ENCODE results near the gene GPR84.
A peak's percentile ranks its signal among the peaks of the same experiment; 100 is the strongest.

GPR84 gene

DNA sequence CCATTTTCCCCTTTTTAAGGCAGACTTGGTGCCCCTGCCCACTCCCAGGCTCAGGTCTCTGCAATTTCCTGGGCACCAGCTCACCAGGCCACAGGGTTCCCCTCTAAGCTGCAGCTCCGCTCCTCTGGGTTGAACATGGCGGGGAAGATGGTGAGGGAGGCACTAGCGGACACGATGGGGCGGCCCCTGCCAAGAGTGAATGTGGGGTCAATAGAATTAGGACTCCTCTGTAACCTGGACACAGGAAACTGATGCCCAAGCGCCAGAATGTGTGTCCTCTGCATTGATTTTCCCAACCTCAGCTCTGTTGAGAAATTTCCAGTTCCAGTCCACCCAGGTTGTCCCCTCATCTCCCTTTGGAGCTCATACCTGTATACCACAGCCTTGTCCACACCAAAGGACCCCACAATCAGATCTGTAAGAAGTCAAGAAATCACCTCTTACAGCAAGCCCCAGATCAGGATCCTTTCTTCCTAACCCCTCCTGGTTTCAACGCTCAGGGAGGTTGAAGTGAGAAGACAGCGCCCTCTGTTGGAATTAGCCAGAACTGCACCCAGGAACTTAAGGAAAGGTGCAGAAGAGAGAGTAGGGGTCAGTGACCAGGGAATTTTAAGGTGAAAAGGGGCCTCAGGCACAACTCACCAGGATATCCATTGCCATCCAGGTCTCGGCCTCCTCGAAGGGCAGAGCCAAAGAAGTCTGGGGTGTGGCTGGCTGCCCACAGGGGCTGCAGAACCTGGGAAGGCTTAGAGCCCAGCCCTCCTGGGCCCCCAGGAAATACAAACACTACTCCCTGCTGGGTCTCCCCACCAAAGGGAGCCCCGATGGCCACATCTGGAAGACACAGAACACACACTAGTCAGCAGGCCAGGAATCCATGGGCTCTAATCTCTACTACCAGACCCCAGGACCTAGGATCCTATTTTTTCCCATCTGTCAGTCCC lies 40.0 kb upstream of the GPR84 start:
- peak; percentile 77 for ATAC-seq
- TF ChIP-seq, protein P1, sequence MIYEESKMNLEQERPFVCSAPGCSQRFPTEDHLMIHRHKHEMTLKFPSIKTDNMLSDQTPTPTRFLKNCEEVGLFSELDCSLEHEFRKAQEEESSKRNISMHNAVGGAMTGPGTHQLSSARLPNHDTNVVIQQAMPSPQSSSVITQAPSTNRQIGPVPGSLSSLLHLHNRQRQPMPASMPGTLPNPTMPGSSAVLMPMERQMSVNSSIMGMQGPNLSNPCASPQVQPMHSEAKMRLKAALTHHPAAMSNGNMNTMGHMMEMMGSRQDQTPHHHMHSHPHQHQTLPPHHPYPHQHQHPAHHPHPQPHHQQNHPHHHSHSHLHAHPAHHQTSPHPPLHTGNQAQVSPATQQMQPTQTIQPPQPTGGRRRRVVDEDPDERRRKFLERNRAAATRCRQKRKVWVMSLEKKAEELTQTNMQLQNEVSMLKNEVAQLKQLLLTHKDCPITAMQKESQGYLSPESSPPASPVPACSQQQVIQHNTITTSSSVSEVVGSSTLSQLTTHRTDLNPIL (CRISPR knock-in tag; IDR thresholded peaks at IDR 0.05; ENCODE audit: low read depth), result no peak
- TF ChIP-seq ZNF565 (CRISPR knock-in tag; conservative IDR thresholded peaks at IDR 0.05; ENCODE audit: low read depth) (no peak), ZNF70 (CRISPR knock-in tag; IDR thresholded peaks at IDR 0.05) (no peak), ESRRG (CRISPR knock-in tag; IDR thresholded peaks at IDR 0.05) (no peak), ZFP30 (CRISPR knock-in tag; IDR thresholded peaks at IDR 0.05) (no peak), TOX (CRISPR knock-in tag; IDR thresholded peaks at IDR 0.05; ENCODE audit: borderline replicate concordance) (no peak), GLIS3 (CRISPR knock-in tag; IDR thresholded peaks at IDR 0.05) (no peak), BACH2 (CRISPR knock-in tag; IDR thresholded peaks at IDR 0.05; ENCODE audit: borderline replicate concordance) (no peak), OSR1 (CRISPR knock-in tag; IDR thresholded peaks at IDR 0.05) (no peak), ARNTL (CRISPR knock-in tag; IDR thresholded peaks at IDR 0.05; ENCODE audit: borderline replicate concordance, low read depth) (no peak)

DNA sequence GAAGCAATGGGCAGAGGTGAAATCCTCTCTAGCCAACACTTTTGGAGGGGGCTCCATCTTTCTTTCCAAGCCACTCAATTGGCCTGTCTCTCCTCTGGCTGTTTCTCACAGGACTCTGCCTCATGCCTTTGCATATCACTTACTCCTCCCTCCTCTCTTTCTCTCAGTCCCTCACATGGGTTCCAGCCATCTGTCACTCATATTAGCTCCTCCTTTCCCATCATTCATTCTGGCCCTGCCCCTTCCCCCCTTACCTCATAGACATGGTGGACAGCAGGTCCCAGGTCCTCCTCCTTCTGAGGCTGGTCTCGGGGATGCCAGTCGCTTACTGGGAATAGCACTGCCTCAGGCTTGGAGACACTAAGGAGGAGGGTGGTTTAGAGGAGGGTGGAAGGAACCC lies 36.8 kb upstream of the GPR84 start:
- ATAC-seq, result no peak
- no peak for TF ChIP-seq BACH2 (CRISPR knock-in tag; IDR thresholded peaks at IDR 0.05; ENCODE audit: borderline replicate concordance)
- TF ChIP-seq, protein P2, sequence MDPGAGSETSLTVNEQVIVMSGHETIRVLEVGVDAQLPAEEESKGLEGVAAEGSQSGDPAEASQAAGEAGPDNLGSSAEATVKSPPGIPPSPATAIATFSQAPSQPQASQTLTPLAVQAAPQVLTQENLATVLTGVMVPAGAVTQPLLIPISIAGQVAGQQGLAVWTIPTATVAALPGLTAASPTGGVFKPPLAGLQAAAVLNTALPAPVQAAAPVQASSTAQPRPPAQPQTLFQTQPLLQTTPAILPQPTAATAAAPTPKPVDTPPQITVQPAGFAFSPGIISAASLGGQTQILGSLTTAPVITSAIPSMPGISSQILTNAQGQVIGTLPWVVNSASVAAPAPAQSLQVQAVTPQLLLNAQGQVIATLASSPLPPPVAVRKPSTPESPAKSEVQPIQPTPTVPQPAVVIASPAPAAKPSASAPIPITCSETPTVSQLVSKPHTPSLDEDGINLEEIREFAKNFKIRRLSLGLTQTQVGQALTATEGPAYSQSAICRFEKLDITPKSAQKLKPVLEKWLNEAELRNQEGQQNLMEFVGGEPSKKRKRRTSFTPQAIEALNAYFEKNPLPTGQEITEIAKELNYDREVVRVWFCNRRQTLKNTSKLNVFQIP (CRISPR knock-in tag; IDR thresholded peaks at IDR 0.05; ENCODE audit: borderline replicate concordance, low read depth), result no peak
- no peak for TF ChIP-seq ZNF8 (CRISPR knock-in tag; IDR thresholded peaks at IDR 0.05)
- TF ChIP-seq, protein P3, sequence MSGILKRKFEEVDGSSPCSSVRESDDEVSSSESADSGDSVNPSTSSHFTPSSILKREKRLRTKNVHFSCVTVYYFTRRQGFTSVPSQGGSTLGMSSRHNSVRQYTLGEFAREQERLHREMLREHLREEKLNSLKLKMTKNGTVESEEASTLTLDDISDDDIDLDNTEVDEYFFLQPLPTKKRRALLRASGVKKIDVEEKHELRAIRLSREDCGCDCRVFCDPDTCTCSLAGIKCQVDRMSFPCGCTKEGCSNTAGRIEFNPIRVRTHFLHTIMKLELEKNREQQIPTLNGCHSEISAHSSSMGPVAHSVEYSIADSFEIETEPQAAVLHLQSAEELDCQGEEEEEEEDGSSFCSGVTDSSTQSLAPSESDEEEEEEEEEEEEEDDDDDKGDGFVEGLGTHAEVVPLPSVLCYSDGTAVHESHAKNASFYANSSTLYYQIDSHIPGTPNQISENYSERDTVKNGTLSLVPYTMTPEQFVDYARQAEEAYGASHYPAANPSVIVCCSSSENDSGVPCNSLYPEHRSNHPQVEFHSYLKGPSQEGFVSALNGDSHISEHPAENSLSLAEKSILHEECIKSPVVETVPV (CRISPR knock-in tag; IDR thresholded peaks at IDR 0.05), result no peak

DNA sequence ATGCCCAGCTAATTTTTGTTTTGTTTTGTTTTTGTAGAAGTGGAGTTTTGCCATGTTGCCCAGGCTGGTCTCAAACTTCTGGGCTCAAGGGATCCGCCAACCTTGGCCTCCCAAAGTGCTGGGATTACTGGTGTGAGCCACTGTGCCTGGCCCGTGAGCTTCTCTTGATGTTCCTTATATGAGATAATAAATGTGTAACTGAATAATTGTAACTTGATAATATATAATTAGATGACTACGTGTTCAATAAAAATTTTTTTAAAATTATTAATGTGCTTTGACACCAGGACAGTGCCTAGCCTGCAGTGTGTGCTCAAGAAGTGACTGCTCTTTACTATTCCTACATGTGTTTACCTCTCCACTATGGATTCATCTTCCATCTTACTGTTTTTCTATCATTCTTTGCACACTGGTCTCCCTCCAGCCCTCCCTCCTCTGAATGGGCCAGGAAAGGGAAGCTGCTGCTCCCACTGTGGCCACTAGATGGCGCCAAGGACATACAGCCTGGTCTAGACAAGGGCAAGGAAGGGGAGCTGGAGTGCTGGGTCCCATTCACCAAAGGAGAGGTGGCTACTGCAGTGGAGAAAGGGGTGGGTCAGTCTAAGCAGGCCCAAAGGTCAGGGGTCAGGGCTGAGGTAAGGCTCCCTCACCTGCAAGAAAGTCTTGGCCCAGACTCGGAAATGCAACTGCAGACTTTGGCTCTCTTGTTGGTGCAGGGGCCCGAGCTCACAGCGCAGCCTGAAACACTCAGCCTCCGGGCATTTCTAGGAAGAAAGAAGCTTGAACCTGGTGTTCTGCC lies 34.9 kb upstream of the GPR84 start:
- TF ChIP-seq TOX (CRISPR knock-in tag; IDR thresholded peaks at IDR 0.05; ENCODE audit: borderline replicate concordance), result no peak
- no peak for TF ChIP-seq ZFP30 (CRISPR knock-in tag; IDR thresholded peaks at IDR 0.05)
- TF ChIP-seq ZNF70 (CRISPR knock-in tag; IDR thresholded peaks at IDR 0.05), result no peak
- no peak for TF ChIP-seq BACH2 (CRISPR knock-in tag; IDR thresholded peaks at IDR 0.05; ENCODE audit: borderline replicate concordance)
- TF ChIP-seq ZNF565 (CRISPR knock-in tag; conservative IDR thresholded peaks at IDR 0.05; ENCODE audit: low read depth), result no peak
- TF ChIP-seq ZFP3 (CRISPR knock-in tag; IDR thresholded peaks at IDR 0.05), result no peak
- TF ChIP-seq GLIS3 (CRISPR knock-in tag; IDR thresholded peaks at IDR 0.05), result no peak
- TF ChIP-seq, protein P4, sequence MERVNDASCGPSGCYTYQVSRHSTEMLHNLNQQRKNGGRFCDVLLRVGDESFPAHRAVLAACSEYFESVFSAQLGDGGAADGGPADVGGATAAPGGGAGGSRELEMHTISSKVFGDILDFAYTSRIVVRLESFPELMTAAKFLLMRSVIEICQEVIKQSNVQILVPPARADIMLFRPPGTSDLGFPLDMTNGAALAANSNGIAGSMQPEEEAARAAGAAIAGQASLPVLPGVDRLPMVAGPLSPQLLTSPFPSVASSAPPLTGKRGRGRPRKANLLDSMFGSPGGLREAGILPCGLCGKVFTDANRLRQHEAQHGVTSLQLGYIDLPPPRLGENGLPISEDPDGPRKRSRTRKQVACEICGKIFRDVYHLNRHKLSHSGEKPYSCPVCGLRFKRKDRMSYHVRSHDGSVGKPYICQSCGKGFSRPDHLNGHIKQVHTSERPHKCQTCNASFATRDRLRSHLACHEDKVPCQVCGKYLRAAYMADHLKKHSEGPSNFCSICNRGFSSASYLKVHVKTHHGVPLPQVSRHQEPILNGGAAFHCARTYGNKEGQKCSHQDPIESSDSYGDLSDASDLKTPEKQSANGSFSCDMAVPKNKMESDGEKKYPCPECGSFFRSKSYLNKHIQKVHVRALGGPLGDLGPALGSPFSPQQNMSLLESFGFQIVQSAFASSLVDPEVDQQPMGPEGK (CRISPR knock-in tag; IDR thresholded peaks at IDR 0.05; ENCODE audit: borderline replicate concordance), result no peak
- TF ChIP-seq, protein P3 (CRISPR knock-in tag; IDR thresholded peaks at IDR 0.05), result no peak
- TF ChIP-seq ZNF8 (CRISPR knock-in tag; IDR thresholded peaks at IDR 0.05), result no peak
- TF ChIP-seq, protein P2 (CRISPR knock-in tag; IDR thresholded peaks at IDR 0.05; ENCODE audit: borderline replicate concordance, low read depth), result no peak
- TF ChIP-seq TCF4 (CRISPR knock-in tag; IDR thresholded peaks at IDR 0.05; ENCODE audit: borderline replicate concordance), result no peak
- TF ChIP-seq, protein P5, sequence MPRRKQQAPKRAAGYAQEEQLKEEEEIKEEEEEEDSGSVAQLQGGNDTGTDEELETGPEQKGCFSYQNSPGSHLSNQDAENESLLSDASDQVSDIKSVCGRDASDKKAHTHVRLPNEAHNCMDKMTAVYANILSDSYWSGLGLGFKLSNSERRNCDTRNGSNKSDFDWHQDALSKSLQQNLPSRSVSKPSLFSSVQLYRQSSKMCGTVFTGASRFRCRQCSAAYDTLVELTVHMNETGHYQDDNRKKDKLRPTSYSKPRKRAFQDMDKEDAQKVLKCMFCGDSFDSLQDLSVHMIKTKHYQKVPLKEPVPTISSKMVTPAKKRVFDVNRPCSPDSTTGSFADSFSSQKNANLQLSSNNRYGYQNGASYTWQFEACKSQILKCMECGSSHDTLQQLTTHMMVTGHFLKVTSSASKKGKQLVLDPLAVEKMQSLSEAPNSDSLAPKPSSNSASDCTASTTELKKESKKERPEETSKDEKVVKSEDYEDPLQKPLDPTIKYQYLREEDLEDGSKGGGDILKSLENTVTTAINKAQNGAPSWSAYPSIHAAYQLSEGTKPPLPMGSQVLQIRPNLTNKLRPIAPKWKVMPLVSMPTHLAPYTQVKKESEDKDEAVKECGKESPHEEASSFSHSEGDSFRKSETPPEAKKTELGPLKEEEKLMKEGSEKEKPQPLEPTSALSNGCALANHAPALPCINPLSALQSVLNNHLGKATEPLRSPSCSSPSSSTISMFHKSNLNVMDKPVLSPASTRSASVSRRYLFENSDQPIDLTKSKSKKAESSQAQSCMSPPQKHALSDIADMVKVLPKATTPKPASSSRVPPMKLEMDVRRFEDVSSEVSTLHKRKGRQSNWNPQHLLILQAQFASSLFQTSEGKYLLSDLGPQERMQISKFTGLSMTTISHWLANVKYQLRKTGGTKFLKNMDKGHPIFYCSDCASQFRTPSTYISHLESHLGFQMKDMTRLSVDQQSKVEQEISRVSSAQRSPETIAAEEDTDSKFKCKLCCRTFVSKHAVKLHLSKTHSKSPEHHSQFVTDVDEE (CRISPR knock-in tag; IDR thresholded peaks at IDR 0.05), result no peak
- ATAC-seq, result peak; percentile 97
